Measurements from ENCODE around the gene MSANTD2. TPM values are rescaled to one million over a fixed set of nuclear protein-coding genes. Genes with fewer than 3 reads are reported as not detected.

Gene MSANTD2
- total and polyA plus RNA-seq, 2 donors (not counting 1 experiment from before 2014, with no cell fraction given) = 11.1 to 26.8 TPM

DNA sequence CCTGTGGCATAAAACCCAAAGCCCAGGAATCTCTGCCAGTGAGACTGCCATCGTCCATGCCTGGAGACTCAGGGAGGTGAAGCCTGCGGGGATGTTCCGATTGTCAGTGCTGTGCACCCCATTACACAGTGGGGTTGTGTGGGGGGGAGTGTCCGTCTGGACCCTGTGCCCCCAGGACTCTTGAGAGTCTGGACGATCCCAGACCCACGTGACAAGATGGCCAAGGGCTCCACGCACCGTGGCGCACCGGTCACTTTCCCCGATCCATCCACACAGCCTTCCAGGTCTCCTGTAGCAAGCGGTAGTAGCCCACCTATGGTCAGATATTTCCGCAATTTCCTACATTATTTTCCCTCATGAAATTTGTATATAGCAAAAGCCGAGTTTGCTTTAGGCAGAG is 81.4 kb downstream of the MSANTD2 start:
- Mint-ChIP-seq H3K9me3 (ENCODE audit: insufficient read depth) (no peaks in the 10 kb centered on the region), H3K4me3 (peak overlapping the region; percentile 9), H3K27me3 (peaks cover 85% of the 10 kb centered on the region), H3K4me1 (peaks cover 42% of the 10 kb centered on the region), H3K27ac (no peak overlapping the region)
- intact Hi-C loops (cut with micrococcal nuclease) = no loop called here
- no peak overlapping the region for H3K4me3 ChIP-seq (ENCODE audit: control extremely low read depth in 1 of 5, extremely low read depth in 1 of 5, insufficient read depth in 1 of 5, low read depth in 2 of 5, low read length in 4 of 5)
- H3K36me3 ChIP-seq (replicated peaks in 1 of 2; ENCODE audit: control extremely low read depth in 1 of 2, control insufficient read depth in 1 of 2, extremely low read depth in 1 of 2, insufficient read depth in 2 of 2, low read length in 1 of 2) = no peaks in the 10 kb centered on the region
- ATAC-seq (ENCODE audit: low read depth) (no peak), DNase-seq (no peak)
- 73% methylated on average over 9 of the region's 14 CpGs for WGBS (ENCODE audit: insufficient coverage)
- no peak overlapping the region for H3K9ac ChIP-seq (ENCODE audit: low read length)
- no peaks in the 10 kb centered on the region for H3K79me2 ChIP-seq (ENCODE audit: control insufficient read depth, insufficient read depth, low read length)
- no peaks in the 10 kb centered on the region for H3K9me3 ChIP-seq (ENCODE audit: control extremely low read depth in 1 of 3, control insufficient read depth in 2 of 3, insufficient read depth in 1 of 3, low read length in 2 of 3)
- no peaks in the 10 kb centered on the region for H4K20me1 ChIP-seq (ENCODE audit: control insufficient read depth, insufficient read depth, low read length, poor library complexity, severe bottlenecking)
- TF ChIP-seq CTCF (IDR thresholded peaks at IDR 0.05) = no peak
- no peak for TF ChIP-seq EZH2 (IDR thresholded peaks at IDR 0.05; ENCODE audit: borderline replicate concordance, insufficient read depth, low read depth, low read length, poor library complexity, severe bottlenecking)
- CTCF ChIA-PET = no interaction called here
- peaks cover 25 to 33% of the 10 kb centered on the region in 2 donors for H3K4me1 ChIP-seq (ENCODE audit: control insufficient read depth in 2 of 2, insufficient read depth in 2 of 2, low read length in 2 of 2)
- POLR2A ChIA-PET = no interaction called here
- no peak overlapping the region for H3K27ac ChIP-seq (ENCODE audit: low read length in 2 of 2)
- H2AFZ ChIP-seq (ENCODE audit: insufficient read depth, low read depth, low read length, poor library complexity, severe bottlenecking) = no peak overlapping the region
- H3K27me3 ChIP-seq (replicated peaks in 1 of 4; ENCODE audit: control extremely low read depth in 1 of 4, control insufficient read depth in 3 of 4, insufficient read depth in 4 of 4, low read length in 3 of 4) = peaks cover 0 to 58% (median 35%) of the 10 kb centered on the region in 4 experiments
- no peak overlapping the region for H3K4me2 ChIP-seq (replicated peaks; ENCODE audit: low read depth, low read length, poor library complexity, severe bottlenecking)

GRCh38 chr11:124717786-124718651 is 82.2 kb downstream of the MSANTD2 start:
- CTCF ChIA-PET = interaction anchor here (0.8 to 1.4 kb wide), 3 partner anchors 31 to 49 kb away, joined by 3 to 4 read pairs (median 3); no protein-coding TSS in a partner anchor
- Histone ChIP-seq H3K27ac (ENCODE audit: low read length in 2 of 2) (no peak overlapping the region), H3K79me2 (ENCODE audit: control insufficient read depth, insufficient read depth, low read length) (no peaks in the 10 kb centered on the region), H3K36me3 (replicated peaks in 1 of 2; ENCODE audit: control extremely low read depth in 1 of 2, control insufficient read depth in 1 of 2, extremely low read depth in 1 of 2, insufficient read depth in 2 of 2, low read length in 1 of 2) (no peaks in the 10 kb centered on the region), H4K20me1 (ENCODE audit: control insufficient read depth, insufficient read depth, low read length, poor library complexity, severe bottlenecking) (no peaks in the 10 kb centered on the region), H3K4me2 (replicated peaks; ENCODE audit: low read depth, low read length, poor library complexity, severe bottlenecking) (peak overlapping the region; percentile 69), H3K9ac (ENCODE audit: low read length) (peak overlapping the region; percentile 47), H3K9me3 (ENCODE audit: control extremely low read depth in 1 of 3, control insufficient read depth in 2 of 3, insufficient read depth in 1 of 3, low read length in 2 of 3) (no peaks in the 10 kb centered on the region), H2AFZ (ENCODE audit: insufficient read depth, low read depth, low read length, poor library complexity, severe bottlenecking) (peak overlapping the region; percentile 18), H3K27me3 (replicated peaks in 1 of 4; ENCODE audit: control extremely low read depth in 1 of 4, control insufficient read depth in 3 of 4, insufficient read depth in 4 of 4, low read length in 3 of 4) (peaks cover 0 to 58% (median 35%) of the 10 kb centered on the region in 4 experiments), H3K4me3 (ENCODE audit: control extremely low read depth in 1 of 5, extremely low read depth in 1 of 5, insufficient read depth in 1 of 5, low read depth in 2 of 5, low read length in 4 of 5) (peak overlapping the region in 4 of 5 experiments; percentile 9 to 48 (median 30)), H3K4me1 (ENCODE audit: control insufficient read depth in 2 of 2, insufficient read depth in 2 of 2, low read length in 2 of 2) (peaks cover 22 to 33% of the 10 kb centered on the region in 2 donors)
- TF ChIP-seq EZH2 (IDR thresholded peaks at IDR 0.05; ENCODE audit: borderline replicate concordance, insufficient read depth, low read depth, low read length, poor library complexity, severe bottlenecking) (no peak), CTCF (IDR thresholded peaks at IDR 0.05) (no peak)
- Mint-ChIP-seq H3K27ac (no peak overlapping the region), H3K9me3 (ENCODE audit: insufficient read depth) (no peaks in the 10 kb centered on the region), H3K4me1 (peaks cover 36% of the 10 kb centered on the region), H3K4me3 (peak overlapping the region; percentile 82), H3K27me3 (peaks cover 83% of the 10 kb centered on the region)
- 2% methylated on average over 34 of the region's 45 CpGs for WGBS (ENCODE audit: insufficient coverage)
- POLR2A ChIA-PET = no interaction called here
- DNase-seq (peak; percentile 33), ATAC-seq (ENCODE audit: low read depth) (no peak)
- intact Hi-C loops (cut with micrococcal nuclease) = no loop called here

Measured in B cell (primary cell).